NCI-H69 (cell line): ENCODE results near the gene SOX6.
"Not testable (repeated sequence)": the region's sequence is repeated elsewhere in the genome, so short reads cannot be mapped to it uniquely, and the experiment has no call there.

Source experiments
- DNase-seq: peaks from one replicate; lab custom pipeline; 2025; lab: John Stamatoyannopoulos, UW

SOX6 gene

DNA sequence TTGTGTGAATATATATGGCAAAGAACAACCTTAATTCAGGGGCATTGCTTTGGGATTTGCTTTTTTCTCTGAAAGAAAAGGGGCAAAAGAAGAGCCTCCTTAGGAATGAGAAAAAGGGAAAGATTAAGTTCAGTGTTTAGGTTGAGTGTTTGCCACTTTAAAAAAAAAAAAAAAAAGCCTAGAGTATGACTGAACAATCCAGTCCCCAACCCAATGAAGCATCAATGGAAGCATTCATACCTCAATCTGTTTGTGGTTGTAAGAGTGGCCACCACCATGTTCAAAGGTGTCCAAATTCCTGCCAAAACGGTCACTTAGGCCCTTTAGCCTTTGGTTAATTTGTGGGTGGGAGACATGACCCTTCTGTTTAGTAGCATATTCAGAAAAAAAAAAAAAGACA, 260.6 kb downstream of the SOX6 start:
- no peak for DNase-seq

DNA sequence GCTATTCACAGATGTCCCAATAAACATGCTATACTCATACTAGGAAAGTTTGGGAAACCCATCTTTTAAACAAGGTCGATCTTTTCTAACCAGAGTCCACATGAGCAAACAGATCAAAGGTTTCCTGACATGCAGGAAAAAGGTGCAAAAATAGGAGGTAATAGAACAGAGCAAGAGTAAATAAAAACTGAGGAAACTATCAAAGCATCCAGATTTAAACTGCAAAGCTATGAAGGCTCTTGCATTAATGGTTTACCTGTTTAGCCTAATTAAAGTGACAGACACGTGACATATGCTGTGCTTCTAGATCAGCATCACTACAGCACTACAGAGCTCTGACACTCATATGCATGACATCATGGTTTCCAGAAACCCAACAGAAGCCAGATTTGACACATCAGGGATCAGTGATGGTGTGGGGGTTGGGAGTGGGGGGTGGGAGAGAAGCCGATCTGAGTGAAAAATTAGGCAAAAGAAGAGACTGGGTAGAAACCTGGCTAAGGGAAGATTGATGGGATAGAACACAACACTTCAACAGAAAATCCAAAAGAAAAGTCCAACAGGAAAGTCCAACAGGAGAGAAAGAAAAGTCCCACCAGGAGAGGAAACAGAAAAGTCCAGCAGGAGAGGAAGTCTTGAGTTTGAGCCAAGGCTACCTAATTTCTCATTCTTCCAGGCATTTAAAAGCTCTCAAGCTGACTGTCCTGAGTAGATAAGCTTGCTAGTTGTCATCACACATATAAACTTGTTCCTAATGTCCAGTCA, 262.3 kb downstream of the SOX6 start:
- no peak for DNase-seq

DNA sequence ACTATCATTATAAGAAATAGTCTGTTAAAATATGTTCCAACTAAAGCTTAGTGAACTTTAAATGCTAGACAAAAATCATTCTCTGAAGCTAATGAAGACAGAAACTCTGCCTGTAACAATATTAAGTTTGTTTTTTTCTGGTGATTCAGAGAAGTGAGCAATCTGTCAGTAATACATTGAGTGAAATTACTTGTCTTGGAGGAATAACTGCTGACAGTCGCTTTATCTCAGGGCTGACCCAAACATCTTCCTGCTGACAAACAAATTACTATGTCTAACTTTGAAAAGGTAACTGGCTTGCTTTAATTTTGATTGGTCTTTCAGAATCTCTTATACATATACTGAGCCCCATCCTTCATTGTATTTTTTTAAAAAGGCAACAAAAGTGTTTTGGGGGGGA, 264.5 kb downstream of the SOX6 start:
- DNase-seq, result no peak

DNA sequence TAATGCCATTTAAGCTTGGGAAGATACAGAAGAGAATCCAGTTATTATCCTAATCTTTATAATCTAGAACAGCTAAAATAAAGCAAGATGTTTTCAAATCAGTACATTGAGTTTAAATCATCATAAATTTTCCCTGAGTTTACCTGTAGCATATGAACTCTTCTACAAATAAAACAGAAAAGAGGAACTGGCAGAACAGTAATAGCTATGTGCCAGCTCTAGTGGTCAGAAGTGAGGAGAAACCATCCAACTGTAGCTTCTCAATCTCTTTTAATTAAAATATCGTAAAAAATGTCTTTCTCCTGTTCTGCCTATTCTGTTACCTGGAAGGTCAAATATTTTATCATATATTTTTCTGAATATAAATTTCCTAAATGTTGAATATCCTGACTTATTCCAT, 266.9 kb downstream of the SOX6 start:
- DNase-seq, result no peak

DNA sequence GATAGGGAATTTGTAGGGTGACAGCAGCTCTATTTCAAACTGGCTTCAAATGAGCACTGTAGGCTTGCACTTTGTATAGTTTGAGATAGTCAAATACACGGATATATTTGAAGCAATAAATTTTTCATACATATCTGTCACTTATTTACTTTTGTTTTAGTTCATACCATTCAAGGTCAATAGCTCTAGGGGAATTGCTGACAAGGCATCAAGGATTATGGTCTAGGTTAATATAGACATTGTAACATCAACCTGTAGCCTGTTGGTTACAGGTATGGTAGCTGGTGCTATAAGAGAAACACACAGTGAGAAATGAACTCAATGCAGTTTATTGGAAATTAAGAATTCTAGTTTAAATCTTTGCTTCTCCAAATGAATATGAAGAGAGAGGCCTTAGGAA, 267.6 kb downstream of the SOX6 start:
- peak; percentile 17 for DNase-seq

DNA sequence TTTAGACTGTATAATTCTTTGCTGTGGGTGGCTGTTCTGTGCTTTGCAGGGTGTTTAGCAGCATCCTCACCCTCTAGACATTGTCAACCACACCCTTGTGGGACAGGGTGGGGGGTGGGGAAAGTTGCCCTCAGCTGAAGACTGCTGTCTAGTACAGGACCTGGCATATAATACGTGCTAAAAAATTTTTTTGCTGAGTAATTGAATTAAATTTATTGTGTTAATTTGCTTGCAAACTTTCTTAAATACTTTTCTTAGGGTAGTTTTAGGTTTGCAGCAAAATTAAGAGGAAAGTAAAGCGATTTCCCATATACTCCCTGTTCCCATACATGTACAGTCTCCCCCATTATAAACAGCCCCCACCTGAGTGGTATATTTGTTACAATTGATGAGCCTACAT, 268.5 kb downstream of the SOX6 start:
- DNase-seq, result no peak

DNA sequence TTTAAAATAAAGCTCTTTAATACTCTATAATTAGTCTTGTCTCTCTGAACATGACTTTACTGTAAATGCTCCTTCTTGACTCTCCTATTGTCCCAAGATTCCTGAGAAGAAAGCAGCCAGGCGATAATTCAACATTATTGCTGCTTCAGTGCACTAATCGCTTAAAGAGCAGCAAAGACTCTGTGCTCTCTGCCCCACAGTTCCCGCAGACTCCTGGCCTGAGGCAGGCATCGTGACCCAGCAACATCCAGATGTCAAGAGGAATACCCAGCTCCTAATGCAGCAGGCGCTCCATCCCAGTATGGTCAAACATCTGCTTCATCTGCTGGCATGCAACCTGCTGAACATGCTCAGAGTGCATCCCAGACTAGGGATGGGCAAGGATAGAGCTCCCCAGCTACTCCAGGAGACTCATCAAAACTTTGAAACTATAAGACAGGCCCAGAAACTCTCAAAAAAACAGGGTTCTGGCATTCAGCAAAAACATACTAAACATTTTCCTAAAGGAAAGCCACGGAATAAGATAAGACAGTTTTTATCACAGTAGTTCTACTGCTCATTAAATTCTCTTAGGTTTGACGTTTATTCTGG, 270.0 kb downstream of the SOX6 start:
- DNase-seq, result peak; percentile 80

DNA sequence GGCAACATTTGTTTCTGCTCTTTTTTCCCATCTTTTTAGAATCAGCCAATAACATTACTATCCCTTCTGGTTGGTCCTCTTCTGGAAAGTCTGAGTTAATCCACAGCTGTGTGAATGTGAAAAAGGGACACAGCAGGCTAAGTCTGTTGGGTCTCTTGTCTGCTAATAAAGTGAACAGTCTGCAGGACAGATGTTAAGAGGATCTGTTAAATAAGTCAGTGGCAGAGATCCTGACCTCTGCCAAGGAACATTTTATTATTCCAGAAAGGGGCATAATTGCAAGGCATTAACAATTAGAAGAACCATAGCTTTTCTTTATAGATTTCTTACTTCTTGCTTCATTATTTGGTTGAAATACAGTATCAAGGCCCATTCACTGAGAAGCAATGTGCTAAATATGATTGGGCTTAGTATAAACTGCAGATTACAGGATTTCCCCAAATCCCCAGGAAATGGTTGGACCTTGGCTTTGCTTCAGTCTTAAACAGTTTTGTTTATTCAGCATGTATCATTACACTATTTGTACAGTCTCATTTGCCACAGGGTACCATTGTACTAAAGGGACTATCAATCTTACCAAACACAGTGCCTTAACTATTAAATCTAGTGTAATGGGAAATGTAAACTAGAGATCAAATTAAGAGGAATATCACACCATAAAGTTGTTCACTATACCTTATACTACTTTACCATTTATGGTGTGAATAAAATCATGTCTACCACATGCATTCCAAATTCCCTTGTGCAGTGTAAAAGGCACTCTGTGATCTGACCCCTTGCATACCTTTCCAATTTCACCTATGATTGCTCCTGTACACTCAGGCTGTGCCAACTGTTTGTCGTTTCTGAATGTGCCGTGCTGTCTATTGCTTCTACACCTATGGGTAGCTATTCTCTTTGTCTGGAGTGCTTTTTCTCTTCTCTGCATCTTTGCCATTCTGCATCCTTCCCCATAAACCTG, 274.0 kb downstream of the SOX6 start:
- peak; percentile 93 for DNase-seq

DNA sequence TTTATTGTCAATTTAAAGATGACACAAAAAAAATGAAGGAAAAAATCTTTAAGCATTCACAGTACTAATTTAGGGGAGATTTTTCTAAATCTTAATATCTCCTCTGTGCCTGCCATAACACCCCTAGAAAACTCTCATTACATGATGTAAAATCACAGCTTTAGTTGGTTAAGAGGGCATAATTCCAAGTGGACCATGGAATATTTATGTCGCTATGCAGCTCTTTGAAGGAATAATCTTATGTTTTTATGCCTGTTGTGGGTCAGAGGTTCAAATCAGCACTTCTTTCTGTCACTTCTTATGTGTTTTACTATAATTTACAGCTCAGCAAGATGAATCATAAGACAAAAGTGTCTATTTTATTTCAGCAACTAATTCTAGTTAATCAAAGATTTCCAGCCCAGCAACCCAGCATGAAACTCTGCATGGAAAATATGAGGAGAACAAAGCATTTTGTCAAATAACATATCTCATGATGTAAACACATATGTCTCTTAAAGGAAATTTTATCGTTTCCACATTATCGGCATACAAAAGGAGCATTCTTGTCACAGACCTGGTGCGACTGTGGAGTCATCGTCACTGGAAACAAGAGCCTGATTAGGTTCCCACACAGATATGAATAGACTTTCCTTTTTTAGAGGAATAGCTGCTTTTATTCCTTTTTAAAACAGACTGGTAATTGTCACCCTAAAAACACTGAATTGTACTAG, 274.8 kb downstream of the SOX6 start:
- DNase-seq, result peak; percentile 91

DNA sequence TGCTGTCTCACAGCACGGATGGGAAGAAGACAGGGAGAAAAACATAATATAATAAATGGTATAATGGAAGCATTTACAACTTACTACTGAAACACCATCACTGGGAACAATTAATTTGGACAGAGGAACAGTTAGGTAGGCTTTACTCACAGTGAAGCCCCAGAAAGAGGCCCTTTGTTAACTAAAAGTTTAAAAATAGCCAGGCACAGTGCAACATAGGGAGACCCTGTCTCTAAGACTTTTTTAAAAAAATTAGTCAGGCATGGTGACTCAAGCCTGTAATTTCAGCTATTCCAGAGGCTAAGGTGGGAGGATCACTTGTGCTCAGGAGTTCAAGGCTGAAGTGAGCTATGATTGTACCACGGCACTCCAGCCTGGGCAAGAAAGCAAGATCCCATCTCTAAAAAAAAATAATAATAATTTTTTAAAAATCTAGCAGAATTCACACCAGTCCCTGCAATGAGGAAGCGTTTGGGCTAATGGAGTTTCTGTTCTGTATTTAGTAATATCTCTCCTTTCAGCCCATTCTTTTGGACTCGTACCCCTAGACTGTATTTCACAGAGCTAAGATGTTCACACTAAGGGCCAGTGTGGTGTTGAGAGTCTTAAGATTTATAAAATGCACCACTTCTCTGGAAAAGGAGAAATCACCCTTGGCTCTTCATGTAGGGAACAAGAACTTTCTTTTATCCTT, 275.5 kb downstream of the SOX6 start:
- peak; percentile 56 for DNase-seq

DNA sequence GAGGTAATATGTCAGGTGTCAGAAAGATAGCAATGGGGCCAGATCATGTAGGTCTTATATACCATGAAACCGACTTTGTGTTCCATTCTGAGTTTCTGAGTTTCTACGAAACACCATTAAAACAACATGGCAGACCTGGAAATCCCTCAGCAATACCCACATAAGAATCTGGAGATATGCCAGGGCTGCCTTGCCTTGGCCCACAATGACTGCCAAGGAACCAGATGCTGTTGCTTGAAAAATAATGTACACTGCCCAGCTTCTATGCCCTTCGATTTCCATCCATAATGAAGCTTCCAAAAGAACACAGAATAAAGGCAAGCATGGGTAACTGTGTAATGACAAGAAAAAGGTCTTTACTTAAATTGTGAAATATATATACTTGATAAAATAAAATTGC, 277.4 kb downstream of the SOX6 start:
- peak; percentile 35 for DNase-seq

DNA sequence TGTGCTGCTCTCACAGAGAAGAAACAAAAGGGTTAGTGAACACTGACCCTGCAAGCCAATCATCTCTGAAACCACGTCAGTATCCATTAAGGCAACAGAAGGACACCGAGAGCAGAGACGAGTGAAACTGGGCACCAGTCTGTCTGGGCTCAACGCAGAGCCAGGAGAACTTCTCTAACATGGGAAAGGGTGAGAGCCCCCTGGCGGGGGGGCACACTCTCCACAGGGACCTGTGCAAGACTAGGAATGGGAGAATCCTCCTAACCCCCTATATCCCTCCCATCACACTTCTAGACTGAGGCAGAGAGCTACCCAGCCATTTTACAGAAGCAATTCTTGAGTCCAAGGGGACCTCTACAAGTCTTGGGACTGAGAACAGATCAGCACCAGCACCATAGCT, 285.8 kb downstream of the SOX6 start:
- DNase-seq, result no peak

DNA sequence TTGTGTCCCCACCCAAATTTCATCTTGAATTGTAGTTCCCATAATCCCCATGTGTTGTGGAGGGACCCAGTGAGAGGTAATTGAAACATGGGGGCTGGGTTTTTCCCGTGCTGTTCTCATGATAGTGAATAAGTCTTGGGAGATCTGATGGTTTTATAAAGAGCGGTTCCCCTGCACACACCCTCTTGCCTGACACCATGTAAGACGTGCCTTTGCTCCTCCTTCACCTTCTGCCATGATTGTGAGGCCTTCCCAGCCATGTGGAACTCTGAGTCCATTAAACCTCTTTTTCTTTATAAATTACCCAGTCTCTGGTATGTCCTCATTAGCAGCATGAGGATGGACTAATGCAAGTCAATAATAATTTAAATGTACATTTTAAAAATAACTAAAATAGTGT, 289.1 kb downstream of the SOX6 start:
- DNase-seq, result not testable (repeated sequence)

DNA sequence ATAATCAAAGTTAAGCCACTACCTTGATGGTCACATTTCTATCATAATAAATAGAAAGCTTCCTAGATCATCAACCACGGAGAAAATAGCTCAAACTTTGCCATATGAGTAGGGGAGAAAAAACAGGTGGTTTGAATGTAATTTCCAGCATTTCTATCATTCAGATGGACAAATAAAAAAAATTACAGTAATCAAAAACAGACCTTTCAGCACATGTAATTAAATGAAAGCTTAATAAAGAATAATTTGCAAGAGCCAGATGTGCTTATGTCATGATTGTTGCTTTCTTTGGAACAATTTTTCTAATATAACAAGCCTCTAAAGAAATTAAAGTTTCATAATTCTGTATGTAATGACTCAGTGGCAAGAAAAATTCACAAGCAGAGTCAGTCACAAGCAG, 297.0 kb downstream of the SOX6 start:
- no peak for DNase-seq

DNA sequence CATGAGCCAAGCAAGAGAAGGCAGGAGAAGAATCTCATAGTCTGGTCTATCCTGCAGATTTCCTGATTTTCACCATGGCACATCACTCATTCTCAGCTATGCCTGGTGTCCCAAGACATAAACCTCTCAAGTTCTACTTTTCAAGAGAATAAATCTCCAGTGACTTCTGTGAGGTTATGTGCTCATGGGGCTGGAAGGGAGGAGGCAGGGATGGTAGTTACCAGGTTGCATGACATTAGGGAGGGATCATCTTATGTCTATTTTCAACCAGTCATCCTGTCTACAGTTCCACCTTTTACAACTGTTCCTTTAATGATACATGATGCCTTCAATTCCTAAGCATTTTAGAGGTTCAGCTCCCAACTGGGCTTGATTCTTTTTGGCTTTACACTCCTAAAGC, 297.7 kb downstream of the SOX6 start:
- DNase-seq, result no peak

DNA sequence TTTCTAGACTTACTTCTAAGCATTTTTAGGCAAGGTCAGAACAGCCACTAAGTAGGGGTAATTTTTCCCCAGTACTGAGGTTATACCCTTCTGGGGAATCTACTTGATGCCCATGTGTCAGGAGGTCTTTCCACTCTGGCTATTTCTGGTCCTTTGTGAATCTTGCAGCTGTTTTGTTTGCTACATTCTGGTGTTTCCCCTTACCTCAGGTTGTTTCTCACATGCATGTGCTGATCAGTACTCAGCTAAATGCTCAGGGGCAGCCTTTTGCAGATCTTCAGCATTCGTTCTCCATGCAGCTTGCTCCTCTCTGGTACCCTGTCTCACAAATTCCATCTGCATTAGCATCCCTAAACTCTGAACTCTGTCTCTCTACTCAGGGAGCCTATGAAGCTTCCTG, 303.6 kb downstream of the SOX6 start:
- no peak for DNase-seq

DNA sequence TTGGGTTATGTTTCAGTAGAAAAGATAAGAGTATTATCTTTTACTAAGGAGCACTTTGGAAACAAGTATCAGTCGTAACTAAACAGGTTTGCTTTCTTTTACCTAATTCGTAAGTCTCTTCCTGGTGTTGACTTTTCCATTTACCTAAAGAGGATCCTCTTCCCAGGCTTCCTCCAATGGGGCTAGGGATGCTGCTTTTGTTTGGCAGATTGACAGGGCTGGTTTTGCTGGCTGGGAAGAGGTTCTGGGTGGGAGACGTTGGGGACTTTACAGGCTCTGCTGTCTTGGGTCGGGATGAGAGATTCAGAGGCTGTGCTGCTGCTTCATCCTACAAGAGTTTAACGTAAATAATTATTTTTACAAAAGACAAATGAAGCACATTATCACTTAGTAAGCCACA, 306.7 kb downstream of the SOX6 start:
- no peak for DNase-seq

DNA sequence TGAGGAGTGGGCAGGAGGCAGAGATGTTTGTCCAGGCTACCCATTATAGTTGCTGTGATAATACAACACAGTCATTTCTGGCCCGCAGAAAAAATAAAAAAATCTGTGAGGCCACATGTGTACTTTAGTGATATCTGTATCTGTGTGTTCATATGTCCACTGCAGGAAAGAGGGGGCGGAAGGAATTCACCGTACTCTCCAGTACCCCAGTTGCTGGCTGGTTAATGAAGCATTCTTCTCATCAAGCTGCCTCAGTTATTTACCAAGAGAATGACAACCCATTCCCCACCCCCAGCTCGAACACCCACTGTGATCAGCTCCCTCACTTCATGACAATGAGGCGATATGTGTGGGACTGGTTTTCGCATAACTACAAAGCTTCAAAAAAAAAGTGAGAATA, 309.3 kb downstream of the SOX6 start:
- DNase-seq, result no peak

DNA sequence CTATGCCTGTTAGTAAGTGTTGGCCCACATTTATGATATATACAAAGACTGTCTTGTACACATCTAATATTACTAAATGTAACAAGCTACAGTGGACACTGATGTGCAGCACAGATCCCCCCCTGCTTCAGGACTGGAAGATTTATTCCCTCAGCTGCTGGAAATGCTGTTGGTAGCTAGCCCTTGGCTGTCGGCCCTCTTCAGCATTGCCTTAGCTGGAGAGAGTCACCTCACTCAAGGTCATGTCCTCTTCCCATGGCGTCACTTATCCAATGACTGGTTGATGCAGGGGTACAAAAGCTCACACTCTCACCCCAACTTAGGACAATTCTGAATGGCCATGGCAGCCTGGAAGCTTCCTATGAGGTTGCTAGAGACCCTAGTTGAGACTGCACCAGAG, 312.7 kb downstream of the SOX6 start:
- no peak for DNase-seq

DNA sequence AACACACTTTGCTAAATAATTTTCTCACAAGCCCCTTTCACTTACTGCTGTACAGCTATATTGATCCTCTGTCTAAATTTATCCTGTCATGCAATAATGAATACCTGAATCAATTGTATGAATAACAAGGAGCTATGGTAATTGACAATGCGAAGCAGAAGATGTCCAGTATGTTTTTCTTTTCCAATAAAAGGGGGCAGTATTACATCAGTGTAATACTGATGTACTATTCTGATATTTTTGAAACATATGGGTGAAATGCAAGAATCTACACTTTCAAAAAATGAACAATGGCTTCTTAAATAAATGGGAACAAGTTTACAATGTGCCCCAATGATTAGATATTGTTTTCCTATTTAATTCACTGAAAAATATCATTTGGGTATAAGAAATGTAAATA, 315.1 kb downstream of the SOX6 start:
- DNase-seq, result no peak

DNA sequence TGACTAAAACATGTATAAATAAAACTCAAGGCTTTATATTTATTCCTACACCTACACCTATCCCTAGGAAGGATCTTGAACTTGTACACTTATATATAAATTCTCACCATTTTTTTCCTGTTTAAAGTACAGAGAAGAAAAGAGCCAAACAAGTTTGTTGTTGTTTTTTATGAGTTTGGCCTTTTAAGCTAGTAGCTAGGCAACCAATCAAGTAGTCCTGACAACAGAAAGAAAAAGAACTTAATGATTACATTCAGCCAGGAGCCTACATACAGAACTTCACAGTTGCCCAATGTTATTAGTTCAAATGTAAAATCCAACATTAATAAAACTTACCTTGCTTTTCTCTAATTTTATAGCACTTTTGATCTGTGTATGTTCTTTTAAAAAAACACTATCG, 316.2 kb downstream of the SOX6 start:
- DNase-seq, result no peak

DNA sequence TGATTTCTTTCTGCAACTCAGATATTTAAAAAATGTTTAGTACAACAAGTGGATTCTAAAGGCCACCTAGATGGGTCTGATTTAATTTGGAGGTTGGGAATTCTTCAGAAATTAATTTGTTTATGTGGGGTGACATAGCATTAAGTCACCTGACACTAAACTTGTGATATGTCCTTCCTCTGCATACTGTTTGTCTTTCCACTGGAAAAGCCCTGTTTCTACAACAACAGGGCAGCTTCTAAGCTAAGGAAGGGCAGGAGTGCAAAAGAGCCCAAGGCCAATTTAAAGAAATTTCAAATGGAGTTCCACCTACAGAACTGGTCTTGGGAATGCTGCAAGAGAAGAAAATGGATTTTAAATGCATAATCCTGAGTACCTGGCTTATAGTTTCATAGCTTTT, 319.2 kb downstream of the SOX6 start:
- no peak for DNase-seq
